Colonic mucosa (tissue), 4 donors: ENCODE results near the gene CALML3. TPM values are rescaled to one million over a fixed set of nuclear protein-coding genes. Genes with fewer than 3 reads are reported as not detected.

Experiments
- DNase-seq: peaks from one replicate; pipeline ENCODE4 v3.0.0-alpha.2; 2020
- H3K27ac ChIP-seq: fragments of 200-600 bp; one replicate; pipeline ENCODE4 v1.8.0; 2021
- H3K27me3 ChIP-seq: fragments of 200-600 bp; one replicate; pipeline ENCODE4 v1.8.0; 2021
- H3K36me3 ChIP-seq: fragments of 200-600 bp; one replicate; pipeline ENCODE4 v1.8.0; 2021
- H3K4me1 ChIP-seq: fragments of 200-600 bp; one replicate; pipeline ENCODE4 v1.8.0; 2021; ENCODE audit warnings: mild to moderate bottlenecking
- H3K4me3 ChIP-seq: fragments of 200-600 bp; one replicate; pipeline ENCODE4 v1.8.0; 2021
- H3K9ac ChIP-seq, 2 donors: one replicate each; pipeline ENCODE4 v1.7.0; 2013; ENCODE audit warnings: control low read depth in 2 of 2, low read depth in 2 of 2, low read length in 2 of 2
- H3K9me3 ChIP-seq: fragments of 200-600 bp; one replicate; pipeline ENCODE4 v1.8.0; 2021
- intact Hi-C: fragments of 100-400 bp; cut with DNase I; formaldehyde crosslinking; loops from one replicate; pipeline ENCODE4 v1.14.1; 2022
- total RNA-seq, 2 donors: library from RNA; stranded (reverse); fragmentation: NEBNext Ultra II Directional in 1 of 2; extraction: Animal tissue kit (Norgen Biotek cat#: 25700) in 1 of 2; gene quantifications; one replicate each; pipeline ENCODE4 v1.2.1, GENCODE V29; 2021
- TF ChIP-seq, protein P1 (sequence below): fragments of 200-600 bp; IDR thresholded peaks from one replicate; pipeline ENCODE4 v1.8.0; 2022; ENCODE audit warnings: antibody characterized with exemption, mild to moderate bottlenecking
- donor health status: healthy.
- donor health status: DM: no; HTN: no; CAD: no.
- donor health status: DM: no; HTN: no; CAD: no.

The CALML3 gene
- total RNA-seq, 2 donors from 2014 or later, result 0.11 to 0.40 TPM

DNA sequence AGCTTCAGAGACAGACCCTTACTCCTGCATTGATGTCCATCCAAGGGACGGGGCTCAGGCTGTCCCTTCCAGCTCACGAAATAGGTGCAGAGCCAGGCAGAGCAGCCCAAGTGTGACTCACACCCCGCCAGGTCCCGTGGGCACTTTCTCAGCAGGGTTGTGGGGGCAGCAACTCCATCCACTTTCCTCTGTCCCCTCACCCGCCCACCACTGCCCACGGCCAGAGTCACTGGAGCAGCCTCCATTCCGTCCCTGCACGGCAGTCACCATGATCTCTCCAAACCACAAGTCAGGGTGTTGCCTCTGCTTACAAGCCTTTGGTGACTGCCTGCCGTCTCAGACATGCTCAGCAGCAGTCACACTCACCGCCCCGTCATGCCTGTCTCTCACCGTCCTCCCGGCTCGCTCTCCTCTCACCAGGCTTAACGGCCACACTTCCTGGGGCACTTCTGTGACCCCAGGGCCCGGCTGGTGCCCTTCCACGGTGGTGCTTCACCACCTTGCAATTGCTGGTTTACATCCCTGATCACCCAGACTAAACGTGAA is 39.3 kb downstream of the CALML3 start:
- Histone ChIP-seq H3K9ac (no peak overlapping the region), H3K9me3 (no peaks in the 10 kb centered on the region), H3K27ac (no peak overlapping the region), H3K27me3 (no peaks in the 10 kb centered on the region), H3K4me1 (no peaks in the 10 kb centered on the region), H3K36me3 (no peaks in the 10 kb centered on the region), H3K4me3 (no peak overlapping the region)
- DNase-seq, result no peak
- intact Hi-C loops, result no loop called here
- TF ChIP-seq, protein P1, sequence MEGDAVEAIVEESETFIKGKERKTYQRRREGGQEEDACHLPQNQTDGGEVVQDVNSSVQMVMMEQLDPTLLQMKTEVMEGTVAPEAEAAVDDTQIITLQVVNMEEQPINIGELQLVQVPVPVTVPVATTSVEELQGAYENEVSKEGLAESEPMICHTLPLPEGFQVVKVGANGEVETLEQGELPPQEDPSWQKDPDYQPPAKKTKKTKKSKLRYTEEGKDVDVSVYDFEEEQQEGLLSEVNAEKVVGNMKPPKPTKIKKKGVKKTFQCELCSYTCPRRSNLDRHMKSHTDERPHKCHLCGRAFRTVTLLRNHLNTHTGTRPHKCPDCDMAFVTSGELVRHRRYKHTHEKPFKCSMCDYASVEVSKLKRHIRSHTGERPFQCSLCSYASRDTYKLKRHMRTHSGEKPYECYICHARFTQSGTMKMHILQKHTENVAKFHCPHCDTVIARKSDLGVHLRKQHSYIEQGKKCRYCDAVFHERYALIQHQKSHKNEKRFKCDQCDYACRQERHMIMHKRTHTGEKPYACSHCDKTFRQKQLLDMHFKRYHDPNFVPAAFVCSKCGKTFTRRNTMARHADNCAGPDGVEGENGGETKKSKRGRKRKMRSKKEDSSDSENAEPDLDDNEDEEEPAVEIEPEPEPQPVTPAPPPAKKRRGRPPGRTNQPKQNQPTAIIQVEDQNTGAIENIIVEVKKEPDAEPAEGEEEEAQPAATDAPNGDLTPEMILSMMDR, result no peak

DNA sequence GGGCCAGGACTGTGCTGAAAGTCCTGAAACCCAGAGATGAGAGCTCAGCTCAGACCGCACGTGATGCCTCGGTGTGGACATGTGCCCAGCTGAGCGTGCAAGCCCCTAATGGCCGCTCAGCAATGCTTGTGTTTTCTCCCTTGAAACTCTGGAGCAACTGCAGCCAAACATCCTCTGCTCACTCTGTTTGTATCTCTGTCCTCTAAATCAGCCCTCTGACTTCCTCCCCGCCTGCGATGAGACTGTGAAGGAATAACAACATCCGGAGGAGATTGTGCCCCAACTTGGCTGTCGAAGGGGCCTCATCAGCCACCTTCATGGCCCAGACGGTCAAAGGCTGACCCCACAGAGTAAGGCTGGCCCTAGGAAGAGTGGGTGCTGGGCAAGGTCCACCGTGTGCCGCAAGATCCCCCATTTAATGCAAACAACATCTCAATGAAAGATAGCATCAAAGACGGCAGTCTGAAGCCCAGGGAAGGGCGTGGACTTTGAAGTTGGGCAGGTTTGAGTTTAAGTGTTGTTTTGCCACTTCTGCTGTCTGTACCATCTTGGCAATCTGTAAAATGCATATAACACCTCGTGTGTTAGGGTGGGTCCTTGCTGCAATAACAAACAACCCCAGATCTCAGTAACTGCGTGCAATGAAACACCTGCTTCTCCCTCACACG is 39.9 kb downstream of the CALML3 start:
- DNase-seq, result no peak
- TF ChIP-seq, protein P1, result no peak
- no peaks in the 10 kb centered on the region for H3K36me3 ChIP-seq
- H3K27me3 ChIP-seq, result no peaks in the 10 kb centered on the region
- no peak overlapping the region for H3K9ac ChIP-seq
- H3K9me3 ChIP-seq, result no peaks in the 10 kb centered on the region
- no peaks in the 10 kb centered on the region for H3K4me1 ChIP-seq
- intact Hi-C loops, result no loop called here
- H3K4me3 ChIP-seq, result no peak overlapping the region
- H3K27ac ChIP-seq, result no peak overlapping the region

DNA sequence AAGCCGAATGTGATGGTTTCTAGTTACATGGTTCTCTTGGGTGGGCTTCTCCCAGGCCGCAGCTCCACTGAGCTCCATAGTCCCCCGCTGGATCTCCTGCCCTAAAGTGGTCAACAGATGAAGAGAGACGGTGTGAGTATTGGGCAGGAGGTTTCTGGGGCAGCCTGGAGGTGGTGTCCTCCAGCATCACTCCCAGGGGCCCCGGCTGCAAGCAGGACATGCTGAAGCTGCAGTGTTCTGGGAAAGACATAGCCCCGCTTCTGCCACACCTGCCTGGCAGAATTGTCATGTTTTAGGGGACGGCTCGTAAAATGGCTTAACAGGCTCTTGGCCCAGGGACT is 40.4 kb downstream of the CALML3 start:
- no peak overlapping the region for H3K27ac ChIP-seq
- no peaks in the 10 kb centered on the region for H3K27me3 ChIP-seq
- H3K9ac ChIP-seq, result no peak overlapping the region
- no peaks in the 10 kb centered on the region for H3K9me3 ChIP-seq
- intact Hi-C loops, result no loop called here
- H3K4me3 ChIP-seq, result no peak overlapping the region
- no peaks in the 10 kb centered on the region for H3K4me1 ChIP-seq
- no peaks in the 10 kb centered on the region for H3K36me3 ChIP-seq
- DNase-seq, result no peak
- TF ChIP-seq, protein P1, result no peak

DNA sequence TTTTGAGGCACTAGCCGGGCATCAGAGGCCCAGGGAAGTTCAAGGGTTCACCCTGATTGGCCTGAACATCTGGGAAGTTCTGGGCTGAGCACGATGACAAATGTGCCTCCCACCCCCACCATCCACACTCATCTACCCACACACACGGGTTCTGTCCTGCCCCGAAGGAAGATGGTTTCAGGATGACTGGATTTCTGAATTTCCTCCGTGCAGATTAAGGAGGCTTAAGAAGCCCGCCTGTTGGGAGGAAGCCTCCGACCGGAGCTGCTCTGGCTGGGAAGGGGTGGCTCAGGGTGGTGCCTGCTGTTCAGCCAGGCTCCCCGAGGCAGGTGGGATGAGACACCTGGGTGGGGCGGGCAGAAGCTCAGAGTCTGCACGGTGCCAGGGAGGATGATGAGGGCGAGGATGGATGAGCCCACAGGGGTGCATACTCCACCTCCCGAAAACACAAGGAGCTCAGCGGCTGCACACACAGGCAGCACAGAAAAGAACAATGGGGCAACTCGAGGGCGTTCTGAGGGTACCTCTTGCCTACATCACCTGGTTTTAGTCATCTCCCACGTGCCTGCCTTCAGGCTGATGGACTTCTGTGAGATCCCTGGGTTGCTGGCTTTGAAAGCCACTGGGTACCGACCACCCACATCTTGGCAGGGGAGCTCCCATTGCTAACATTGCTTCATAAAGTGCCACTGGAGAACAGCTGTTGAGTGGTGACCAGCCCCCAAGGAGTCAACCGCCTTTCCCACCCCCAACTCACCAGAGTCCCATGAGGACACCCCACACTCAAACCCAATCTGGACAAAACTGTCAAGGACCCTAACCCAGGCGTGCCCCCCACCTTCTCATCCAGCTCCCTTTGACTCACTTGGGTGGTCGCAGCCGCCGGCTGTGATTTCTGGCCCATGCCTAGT is 41.2 kb downstream of the CALML3 start:
- intact Hi-C loops, result no loop called here
- Histone ChIP-seq H3K4me1 (no peaks in the 10 kb centered on the region), H3K4me3 (no peak overlapping the region), H3K9me3 (no peaks in the 10 kb centered on the region), H3K27ac (no peak overlapping the region), H3K9ac (no peak overlapping the region), H3K27me3 (no peaks in the 10 kb centered on the region), H3K36me3 (no peaks in the 10 kb centered on the region)
- DNase-seq, result no peak
- TF ChIP-seq, protein P1, result no peak

DNA sequence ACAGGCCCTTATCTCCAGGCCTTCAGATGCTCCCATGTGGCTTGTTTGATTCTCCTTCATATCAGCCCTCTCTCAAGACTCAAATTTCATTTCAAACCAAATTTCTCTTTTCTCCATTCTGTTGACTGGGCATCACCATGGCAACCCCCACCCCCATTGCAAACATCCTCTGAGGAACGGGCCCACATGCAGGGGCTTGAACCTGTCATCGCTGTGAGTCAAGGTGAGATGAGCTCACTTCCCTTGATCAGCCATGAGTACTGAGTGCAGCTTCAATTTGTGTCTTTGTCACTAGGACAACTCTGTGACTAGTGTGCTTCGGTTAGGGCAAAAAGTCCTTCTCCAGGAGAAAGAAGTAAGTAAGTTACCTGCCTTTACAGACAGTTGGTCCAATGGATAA is 41.9 kb downstream of the CALML3 start:
- Histone ChIP-seq H3K27ac (no peak overlapping the region), H3K27me3 (no peaks in the 10 kb centered on the region), H3K9ac (no peak overlapping the region), H3K4me1 (no peaks in the 10 kb centered on the region), H3K36me3 (no peaks in the 10 kb centered on the region), H3K4me3 (no peak overlapping the region), H3K9me3 (no peaks in the 10 kb centered on the region)
- intact Hi-C loops, result no loop called here
- no peak for DNase-seq
- TF ChIP-seq, protein P1, result no peak
